Stomach (tissue), 4 donors: ENCODE data around the gene DNAAF2.

ENCODE experiments used
- EP300 ChIP-seq: sonication (generic); formaldehyde crosslinking; IDR thresholded peaks from one replicate; pipeline ENCODE4 v1.6.1; 2017; ENCODE audit warnings: antibody characterized with exemption
- POLR2AphosphoS5 ChIP-seq, 3 donors: sonication (generic); formaldehyde crosslinking; IDR thresholded peaks; one replicate each; pipeline ENCODE4 v1.6.1; 2016; ENCODE audit warnings: antibody characterized with exemption in 3 of 3
- TF ChIP-seq, protein P1 (sequence below), 7 experiments: fragments of 450-650 bp in 4 of 7; fragments of 200-600 bp in 3 of 7; sonication (generic) in 3 of 7; IDR thresholded peaks; one replicate each; pipeline ENCODE4 v1.5.1; 2016 to 2019; ENCODE audit warnings: antibody characterized with exemption in 7 of 7, control low read depth in 2 of 7, mild to moderate bottlenecking in 1 of 7

DNA sequence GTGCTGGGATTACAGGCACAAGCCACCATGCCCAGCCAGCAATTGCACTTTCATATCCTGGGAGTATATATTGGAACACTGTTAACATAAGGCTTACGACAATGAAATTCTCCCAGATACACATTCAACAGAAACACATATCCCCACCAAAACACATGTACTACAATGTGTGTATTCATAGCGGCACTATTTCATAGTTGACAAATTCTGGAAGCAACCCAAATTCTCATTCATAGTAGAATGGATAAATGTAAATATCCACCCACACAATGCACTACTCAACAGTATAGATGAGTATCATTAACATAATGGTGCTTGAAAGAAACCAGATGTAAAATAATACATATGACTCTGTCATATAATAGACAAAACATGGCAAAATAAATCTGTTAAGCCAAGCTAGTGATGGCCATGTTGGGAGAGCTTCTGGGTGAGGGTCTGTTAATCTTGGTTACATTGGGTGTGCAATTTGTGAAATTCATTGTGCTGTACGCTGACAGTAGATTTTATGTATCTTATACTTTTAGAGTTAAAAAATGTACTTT, 2.6 kb upstream of the DNAAF2 start:
- TF ChIP-seq, protein P1, sequence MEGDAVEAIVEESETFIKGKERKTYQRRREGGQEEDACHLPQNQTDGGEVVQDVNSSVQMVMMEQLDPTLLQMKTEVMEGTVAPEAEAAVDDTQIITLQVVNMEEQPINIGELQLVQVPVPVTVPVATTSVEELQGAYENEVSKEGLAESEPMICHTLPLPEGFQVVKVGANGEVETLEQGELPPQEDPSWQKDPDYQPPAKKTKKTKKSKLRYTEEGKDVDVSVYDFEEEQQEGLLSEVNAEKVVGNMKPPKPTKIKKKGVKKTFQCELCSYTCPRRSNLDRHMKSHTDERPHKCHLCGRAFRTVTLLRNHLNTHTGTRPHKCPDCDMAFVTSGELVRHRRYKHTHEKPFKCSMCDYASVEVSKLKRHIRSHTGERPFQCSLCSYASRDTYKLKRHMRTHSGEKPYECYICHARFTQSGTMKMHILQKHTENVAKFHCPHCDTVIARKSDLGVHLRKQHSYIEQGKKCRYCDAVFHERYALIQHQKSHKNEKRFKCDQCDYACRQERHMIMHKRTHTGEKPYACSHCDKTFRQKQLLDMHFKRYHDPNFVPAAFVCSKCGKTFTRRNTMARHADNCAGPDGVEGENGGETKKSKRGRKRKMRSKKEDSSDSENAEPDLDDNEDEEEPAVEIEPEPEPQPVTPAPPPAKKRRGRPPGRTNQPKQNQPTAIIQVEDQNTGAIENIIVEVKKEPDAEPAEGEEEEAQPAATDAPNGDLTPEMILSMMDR (IDR thresholded peaks at IDR 0.05), result no peak
- TF ChIP-seq EP300 (no peak), POLR2AphosphoS5 (IDR thresholded peaks at IDR 0.05) (no peak)
